GM12878 (cell line): ENCODE measurements around the gene RAD51B. TPM values are rescaled to one million over a fixed set of nuclear protein-coding genes. Genes with fewer than 3 reads are reported as not detected.

Experiments used
- ATAC-seq: fragments of 200-7000 bp; cut with Tn5 transposase; 3 replicates; pipeline ENCODE4 v1.9.1; 2020; ENCODE audit warnings: mild to moderate bottlenecking, moderate library complexity
- BruUV-seq: library from RNA; stranded (reverse); fragments of 400-500 nt; replicated peaks from 2 replicates; lab custom pipeline; 2021; lab: Mats Ljungman, UMichigan
- CTCF ChIA-PET: fragments of 300-600 bp; sonication (Branson Sonifier 250); formaldehyde crosslinking; extraction: SDS; loops from one replicate; lab custom pipeline; 2021; ENCODE audit warnings: inconsistent platforms; lab: Yijun Ruan, JAX
- POLR2A ChIA-PET: fragments of 350-600 bp; formaldehyde crosslinking; extraction: SDS; loops from one replicate; lab custom pipeline; 2021; ENCODE audit warnings: inconsistent platforms; lab: Charles Lee
- RAD21 ChIA-PET: fragments of 300-600 bp; sonication (Branson Sonifier 250); formaldehyde crosslinking; loops from one replicate; lab custom pipeline; 2023; ENCODE audit warnings: antibody characterized with exemption; ENCODE audit not compliant: unreplicated experiment; lab: Charles Lee
- SMC1A ChIA-PET: fragments of 300-600 bp; sonication (Branson Sonifier 250); formaldehyde crosslinking; loops from one replicate; lab custom pipeline; 2023; ENCODE audit not compliant: unreplicated experiment, uncharacterized antibody; lab: Charles Lee
- DNase-seq: peaks from one replicate; pipeline ENCODE4 v3.0.0-alpha.2; 2011; ENCODE audit warnings: low read depth, low spot score
- FAIRE-seq: peaks from 3 replicates; lab custom pipeline; 2011; peaks lifted over from hg19 to GRCh38; lab: Jason Lieb, UNC
- H2AFZ ChIP-seq: 2 replicates; pipeline ENCODE4 v1.6.0; 2011; ENCODE audit warnings: low read depth, low read length, control low read depth; ENCODE audit not compliant: control insufficient read depth
- H3K27ac ChIP-seq: 2 replicates; pipeline ENCODE4 v1.5.1; 2011; ENCODE audit warnings: control low read depth; ENCODE audit not compliant: control insufficient read depth, insufficient read depth
- H3K27me3 ChIP-seq, 2 experiments: replicated peaks in 1 of 2; 2 replicates each; pipeline versions ENCODE4 v1.6.0 to v1.6.1; 2011; ENCODE audit warnings: low read length in 1 of 2; ENCODE audit not compliant: control insufficient read depth in 2 of 2, insufficient read depth in 2 of 2
- H3K36me3 ChIP-seq, 2 experiments: 2 replicates each; pipeline ENCODE4 v1.5.1; 2011; ENCODE audit warnings: low read length in 1 of 2; ENCODE audit not compliant: control insufficient read depth in 2 of 2, insufficient read depth in 2 of 2
- H3K4me1 ChIP-seq: 2 replicates; pipeline ENCODE4 v1.6.1; 2011; ENCODE audit warnings: mild to moderate bottlenecking, low read length, moderate library complexity, mixed read lengths; ENCODE audit not compliant: control insufficient read depth, insufficient read depth
- H3K4me2 ChIP-seq: 2 replicates; pipeline ENCODE4 v1.6.0; 2011; ENCODE audit warnings: control low read depth; ENCODE audit not compliant: control insufficient read depth, insufficient read depth
- H3K4me3 ChIP-seq: fragments of 200-600 bp; sonication (generic); 2 replicates; pipeline ENCODE4 v1.5.1; 2016
- H3K79me2 ChIP-seq: 2 replicates; pipeline ENCODE4 v1.6.0; 2011; ENCODE audit warnings: low read length; ENCODE audit not compliant: control insufficient read depth, insufficient read depth
- H3K9ac ChIP-seq: 2 replicates; pipeline ENCODE4 v1.8.0; 2011; ENCODE audit warnings: low read length, control low read depth, mixed read lengths; ENCODE audit not compliant: control insufficient read depth, insufficient read depth
- H3K9me3 ChIP-seq: replicated peaks from 3 replicates; pipeline ENCODE4 v1.5.1; 2011; ENCODE audit warnings: mild to moderate bottlenecking, low read length; ENCODE audit not compliant: control insufficient read depth, insufficient read depth
- H4K20me1 ChIP-seq: 2 replicates; pipeline ENCODE4 v1.6.0; 2011; ENCODE audit not compliant: control insufficient read depth, insufficient read depth
- CREB1 ChIP-seq: IDR thresholded peaks from 2 replicates; pipeline ENCODE4 v1.6.1; 2012; ENCODE audit warnings: low read depth, mild to moderate bottlenecking, inconsistent platforms
- ESRRA ChIP-seq: IDR thresholded peaks from 2 replicates; pipeline ENCODE4 v1.6.1; 2012; ENCODE audit warnings: mild to moderate bottlenecking, low read length, improper control_type of control experiment
- RELA ChIP-seq: fragments of 450-650 bp; IDR thresholded peaks from 2 replicates; pipeline ENCODE4 v1.8.0; 2014; ENCODE audit warnings: borderline replicate concordance; ENCODE audit not compliant: partially characterized antibody
- WGBS: methylation state at CpG from one replicate; pipeline ENCODE4 v1.1.6; 2016; ENCODE audit warnings: low lambda C conversion rate; ENCODE audit not compliant: insufficient replicate concordance, insufficient coverage; ENCODE audit errors: missing lambda C conversion rate; 5-methylcytosine and 5-hydroxymethylcytosine counted together
- in situ Hi-C: fragments of 300-500 bp; cut with MboI; formaldehyde crosslinking; loops from 9 replicates; pipeline ENCODE4 v1.14.3; 2018; ENCODE audit warnings: mixed read lengths
- intact Hi-C: fragments of 100-400 bp; cut with micrococcal nuclease; formaldehyde crosslinking; loops from one replicate; pipeline ENCODE4 v1.14.2; 2022; ENCODE audit not compliant: unreplicated experiment
- polyA plus RNA-seq, 11 experiments: library from polyadenylated mRNA; depleted of rRNA in 4 of 11; unstranded in 6 of 11; stranded (reverse) in 5 of 11; fragments of >200 nt; fragmentation: Nextera tagmentation in 4 of 11; fragmentation: Illumina TruSeq in 1 of 11; extraction: Ambion mirVana in 4 of 11; extraction: Trizol in 1 of 11; gene quantifications; 1 replicate in 1 of 11; 2 replicates in 10 of 11; pipeline versions ENCODE4 v1.2.1 to v1.2.3, GENCODE V29; 2011 to 2016; ENCODE audit warnings: inconsistent platforms in 2 of 11, missing spikeins in 2 of 11, low read depth in 1 of 11
- total RNA-seq, 4 experiments: library from RNA; depleted of rRNA in 3 of 4; stranded (reverse); fragments of >200 nt in 3 of 4; fragmentation: Illumina TruSeq in 1 of 4; extraction: Trizol in 1 of 4; gene quantifications; 2 replicates each; pipeline versions ENCODE4 v1.2.1 to v1.2.3, GENCODE V29; 2013 to 2021
- TF ChIP-seq, protein P1 (sequence below): IDR thresholded peaks from 2 replicates; pipeline ENCODE4 v1.6.1; 2012; ENCODE audit warnings: mild to moderate bottlenecking, low read depth, low read length
- TF ChIP-seq, protein P2 (sequence below): fragments of 450-650 bp; IDR thresholded peaks from 2 replicates; pipeline ENCODE4 v1.6.1; 2018; ENCODE audit warnings: mild to moderate bottlenecking, low read depth, moderate library complexity; ENCODE audit not compliant: partially characterized antibody
- TF ChIP-seq, protein P3 (sequence below): IDR thresholded peaks from 2 replicates; pipeline ENCODE4 v1.6.1; 2011; ENCODE audit warnings: low read depth, low read length, improper control_type of control experiment, borderline replicate concordance

Gene RAD51B
- total and polyA plus RNA-seq, 10 of the 15 experiments (the other 5 are each of a cell fraction or from before 2014, with no cell fraction given), result 9.8 to 26.8 (median 21.3) TPM

DNA sequence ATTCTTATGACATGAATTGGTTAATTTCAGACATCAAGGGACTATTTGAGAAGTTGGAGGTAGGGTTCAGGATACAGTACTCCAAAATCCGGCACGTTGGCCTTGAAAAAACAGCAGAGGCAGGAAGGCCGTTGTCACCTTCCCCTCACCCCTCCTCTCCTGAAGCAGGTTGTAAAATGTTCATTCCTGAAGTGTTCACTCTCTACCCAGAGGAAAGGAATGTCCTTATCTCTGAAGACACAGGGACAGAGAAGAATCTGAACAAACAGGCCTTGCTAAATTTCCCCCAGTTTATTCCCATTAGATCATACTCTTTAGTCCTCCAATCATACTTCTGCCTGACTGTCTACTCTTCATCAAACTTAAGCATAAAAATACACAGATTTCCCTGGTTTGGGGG is 659.7 kb downstream of the RAD51B start:
- Histone ChIP-seq H2AFZ (no peak overlapping the region), H3K27ac (no peak overlapping the region), H3K4me2 (no peak overlapping the region), H3K9me3 (no peaks in the 10 kb centered on the region), H4K20me1 (no peaks in the 10 kb centered on the region), H3K4me3 (no peak overlapping the region), H3K4me1 (peaks cover 16% of the 10 kb centered on the region), H3K9ac (no peak overlapping the region), H3K36me3 (no peaks in the 10 kb centered on the region), H3K27me3 (no peaks in the 10 kb centered on the region), H3K79me2 (no peaks in the 10 kb centered on the region)
- in situ Hi-C loops, result no loop called here
- TF ChIP-seq CREB1 (no peak), ESRRA (no peak), RELA (no peak)
- TF ChIP-seq, protein P1, sequence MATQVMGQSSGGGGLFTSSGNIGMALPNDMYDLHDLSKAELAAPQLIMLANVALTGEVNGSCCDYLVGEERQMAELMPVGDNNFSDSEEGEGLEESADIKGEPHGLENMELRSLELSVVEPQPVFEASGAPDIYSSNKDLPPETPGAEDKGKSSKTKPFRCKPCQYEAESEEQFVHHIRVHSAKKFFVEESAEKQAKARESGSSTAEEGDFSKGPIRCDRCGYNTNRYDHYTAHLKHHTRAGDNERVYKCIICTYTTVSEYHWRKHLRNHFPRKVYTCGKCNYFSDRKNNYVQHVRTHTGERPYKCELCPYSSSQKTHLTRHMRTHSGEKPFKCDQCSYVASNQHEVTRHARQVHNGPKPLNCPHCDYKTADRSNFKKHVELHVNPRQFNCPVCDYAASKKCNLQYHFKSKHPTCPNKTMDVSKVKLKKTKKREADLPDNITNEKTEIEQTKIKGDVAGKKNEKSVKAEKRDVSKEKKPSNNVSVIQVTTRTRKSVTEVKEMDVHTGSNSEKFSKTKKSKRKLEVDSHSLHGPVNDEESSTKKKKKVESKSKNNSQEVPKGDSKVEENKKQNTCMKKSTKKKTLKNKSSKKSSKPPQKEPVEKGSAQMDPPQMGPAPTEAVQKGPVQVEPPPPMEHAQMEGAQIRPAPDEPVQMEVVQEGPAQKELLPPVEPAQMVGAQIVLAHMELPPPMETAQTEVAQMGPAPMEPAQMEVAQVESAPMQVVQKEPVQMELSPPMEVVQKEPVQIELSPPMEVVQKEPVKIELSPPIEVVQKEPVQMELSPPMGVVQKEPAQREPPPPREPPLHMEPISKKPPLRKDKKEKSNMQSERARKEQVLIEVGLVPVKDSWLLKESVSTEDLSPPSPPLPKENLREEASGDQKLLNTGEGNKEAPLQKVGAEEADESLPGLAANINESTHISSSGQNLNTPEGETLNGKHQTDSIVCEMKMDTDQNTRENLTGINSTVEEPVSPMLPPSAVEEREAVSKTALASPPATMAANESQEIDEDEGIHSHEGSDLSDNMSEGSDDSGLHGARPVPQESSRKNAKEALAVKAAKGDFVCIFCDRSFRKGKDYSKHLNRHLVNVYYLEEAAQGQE, result no peak
- TF ChIP-seq, protein P2, sequence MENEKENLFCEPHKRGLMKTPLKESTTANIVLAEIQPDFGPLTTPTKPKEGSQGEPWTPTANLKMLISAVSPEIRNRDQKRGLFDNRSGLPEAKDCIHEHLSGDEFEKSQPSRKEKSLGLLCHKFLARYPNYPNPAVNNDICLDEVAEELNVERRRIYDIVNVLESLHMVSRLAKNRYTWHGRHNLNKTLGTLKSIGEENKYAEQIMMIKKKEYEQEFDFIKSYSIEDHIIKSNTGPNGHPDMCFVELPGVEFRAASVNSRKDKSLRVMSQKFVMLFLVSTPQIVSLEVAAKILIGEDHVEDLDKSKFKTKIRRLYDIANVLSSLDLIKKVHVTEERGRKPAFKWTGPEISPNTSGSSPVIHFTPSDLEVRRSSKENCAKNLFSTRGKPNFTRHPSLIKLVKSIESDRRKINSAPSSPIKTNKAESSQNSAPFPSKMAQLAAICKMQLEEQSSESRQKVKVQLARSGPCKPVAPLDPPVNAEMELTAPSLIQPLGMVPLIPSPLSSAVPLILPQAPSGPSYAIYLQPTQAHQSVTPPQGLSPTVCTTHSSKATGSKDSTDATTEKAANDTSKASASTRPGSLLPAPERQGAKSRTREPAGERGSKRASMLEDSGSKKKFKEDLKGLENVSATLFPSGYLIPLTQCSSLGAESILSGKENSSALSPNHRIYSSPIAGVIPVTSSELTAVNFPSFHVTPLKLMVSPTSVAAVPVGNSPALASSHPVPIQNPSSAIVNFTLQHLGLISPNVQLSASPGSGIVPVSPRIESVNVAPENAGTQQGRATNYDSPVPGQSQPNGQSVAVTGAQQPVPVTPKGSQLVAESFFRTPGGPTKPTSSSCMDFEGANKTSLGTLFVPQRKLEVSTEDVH, result no peak
- TF ChIP-seq, protein P3, sequence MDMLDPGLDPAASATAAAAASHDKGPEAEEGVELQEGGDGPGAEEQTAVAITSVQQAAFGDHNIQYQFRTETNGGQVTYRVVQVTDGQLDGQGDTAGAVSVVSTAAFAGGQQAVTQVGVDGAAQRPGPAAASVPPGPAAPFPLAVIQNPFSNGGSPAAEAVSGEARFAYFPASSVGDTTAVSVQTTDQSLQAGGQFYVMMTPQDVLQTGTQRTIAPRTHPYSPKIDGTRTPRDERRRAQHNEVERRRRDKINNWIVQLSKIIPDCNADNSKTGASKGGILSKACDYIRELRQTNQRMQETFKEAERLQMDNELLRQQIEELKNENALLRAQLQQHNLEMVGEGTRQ, result no peak
- SMC1A ChIA-PET, result interaction anchor here (0.7 to 2.2 kb wide), 4 partner anchors 12 to 146 kb away, joined by 3 to 6 read pairs (median 4); no protein-coding TSS in a partner anchor
- ATAC-seq (no peak), FAIRE-seq (no peak), DNase-seq (no peak)
- intact Hi-C loops, result loop anchor here (10.0 kb wide), 1 partner anchor 534 kb away; no protein-coding TSS in a partner anchor
- no TSS peak for BruUV-seq
- RAD21 ChIA-PET, result no interaction called here
- POLR2A ChIA-PET, result no interaction called here
- WGBS, result 96% methylated on average over 3 of the region's 3 CpGs
- CTCF ChIA-PET, result no interaction called here
